Psoas muscle (tissue), 8 donors: ENCODE measurements around the gene RNF26. TPM values are rescaled to one million over a fixed set of nuclear protein-coding genes. Genes with fewer than 3 reads are reported as not detected.
A peak's percentile ranks its signal among the peaks of the same experiment; 100 is the strongest.

ENCODE experiments used
- ATAC-seq, 4 donors: fragments of 200-7000 bp; cut with Tn5 transposase; one replicate each; pipeline ENCODE4 v1.9.1; 2020; ENCODE audit warnings: moderate library complexity in 3 of 4, mild to moderate bottlenecking in 2 of 4
- DNase-seq, 2 donors: peaks; one replicate each; pipeline ENCODE4 v3.0.0-alpha.2; 2020
- H3K27ac ChIP-seq: fragments of 200-600 bp; one replicate; pipeline ENCODE4 v1.8.0; 2022
- H3K27me3 ChIP-seq, 3 donors: fragments of 200-600 bp in 1 of 3; one replicate each; pipeline versions ENCODE4 v1.6.1 to v1.8.0; 2013 to 2022; ENCODE audit warnings: low read length in 2 of 3, mild to moderate bottlenecking in 2 of 3, moderate library complexity in 1 of 3; ENCODE audit not compliant: insufficient read depth in 3 of 3
- H3K36me3 ChIP-seq, 2 donors: fragments of 200-600 bp in 1 of 2; one replicate each; pipeline versions ENCODE4 v1.6.1 to v1.8.0; 2013 to 2022; ENCODE audit warnings: low read depth in 1 of 2, mild to moderate bottlenecking in 1 of 2, moderate library complexity in 1 of 2; ENCODE audit not compliant: insufficient read depth in 1 of 2
- H3K4me1 ChIP-seq: fragments of 200-600 bp; one replicate; pipeline ENCODE4 v1.8.0; 2022
- H3K4me3 ChIP-seq: fragments of 200-600 bp; one replicate; pipeline ENCODE4 v1.8.0; 2022; ENCODE audit warnings: mild to moderate bottlenecking
- H3K9me3 ChIP-seq: fragments of 200-600 bp; one replicate; pipeline ENCODE4 v1.8.0; 2022
- WGBS, 3 donors: extraction: QIAGEN DNeasy Blood & Tissue Kit; methylation state at CpG; one replicate each; pipeline versions ENCODE4 v1.1.6 to v1.1.7; 2013; 5-methylcytosine and 5-hydroxymethylcytosine counted together
- intact Hi-C, 2 donors: fragments of 100-400 bp; cut with DNase I; formaldehyde crosslinking; loops; one replicate each; pipeline versions ENCODE4 v1.11.0 to v1.14.2; 2022
- polyA plus RNA-seq, 3 donors: library from polyadenylated mRNA; stranded (reverse); fragments of 200-250 nt; gene quantifications; one replicate each; pipeline ENCODE4 v1.2.3, GENCODE V29; 2013
- total RNA-seq, 4 donors: library from RNA; stranded (reverse); fragmentation: NEBNext Ultra II Directional in 2 of 4; extraction: Animal tissue kit (Norgen Biotek cat#: 25700) in 2 of 4; gene quantifications; one replicate each; pipeline versions ENCODE4 v1.2.1 to v1.2.4, GENCODE V29; 2021 to 2023
- TF ChIP-seq, protein P1 (sequence below): fragments of 200-600 bp; IDR thresholded peaks from one replicate; pipeline ENCODE4 v1.8.0; 2022; ENCODE audit warnings: antibody characterized with exemption
- donor health status: healthy with polysubstance abuse.
- donor health status: DM: no; HTN: no; CAD: no; lungs with moderate emphysema.
- donor health status: Bipolar disorder and iron deficiency.
- donor health status: healthy.
- donor health status: DM: yes; HTN: yes; CAD: no.
- donor health status: DM: no; HTN: no; CAD: no.
- donor health status: DM: no; HTN: no; CAD: no.
- donor health status: DM: yes; HTN: yes; CAD: no.

Gene RNF26
- total and polyA plus RNA-seq, 7 donors, result 5.8 to 8.9 (median 7.3) TPM

DNA sequence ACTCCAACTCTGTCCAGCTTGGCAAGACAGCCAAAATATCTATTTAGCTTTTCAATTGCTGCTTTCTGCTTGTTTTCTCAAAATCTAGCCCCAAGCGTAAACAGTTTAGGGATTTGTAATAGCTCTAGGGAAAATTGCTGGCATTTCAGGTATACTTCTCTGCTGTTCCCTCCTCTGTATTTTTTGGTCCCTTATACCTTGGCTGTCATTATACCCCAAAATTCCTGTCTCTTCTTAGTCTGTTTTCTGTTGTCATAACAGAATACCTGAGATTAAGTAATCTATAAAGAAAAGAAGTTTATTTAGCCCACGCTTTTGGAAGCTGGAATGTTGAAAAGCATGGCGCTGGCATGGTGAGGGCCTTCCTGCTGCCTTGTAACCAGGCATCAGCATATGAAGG lies 40.9 kb upstream of the RNF26 start:
- Histone ChIP-seq H3K4me1 (peaks cover 16% of the 10 kb centered on the region), H3K36me3 (peaks cover 0 to 24% of the 10 kb centered on the region in 2 donors), H3K9me3 (no peaks in the 10 kb centered on the region), H3K27me3 (no peaks in the 10 kb centered on the region), H3K4me3 (no peak overlapping the region), H3K27ac (no peak overlapping the region)
- DNase-seq, result no peak
- intact Hi-C loops, result no loop called here
- TF ChIP-seq, protein P1, sequence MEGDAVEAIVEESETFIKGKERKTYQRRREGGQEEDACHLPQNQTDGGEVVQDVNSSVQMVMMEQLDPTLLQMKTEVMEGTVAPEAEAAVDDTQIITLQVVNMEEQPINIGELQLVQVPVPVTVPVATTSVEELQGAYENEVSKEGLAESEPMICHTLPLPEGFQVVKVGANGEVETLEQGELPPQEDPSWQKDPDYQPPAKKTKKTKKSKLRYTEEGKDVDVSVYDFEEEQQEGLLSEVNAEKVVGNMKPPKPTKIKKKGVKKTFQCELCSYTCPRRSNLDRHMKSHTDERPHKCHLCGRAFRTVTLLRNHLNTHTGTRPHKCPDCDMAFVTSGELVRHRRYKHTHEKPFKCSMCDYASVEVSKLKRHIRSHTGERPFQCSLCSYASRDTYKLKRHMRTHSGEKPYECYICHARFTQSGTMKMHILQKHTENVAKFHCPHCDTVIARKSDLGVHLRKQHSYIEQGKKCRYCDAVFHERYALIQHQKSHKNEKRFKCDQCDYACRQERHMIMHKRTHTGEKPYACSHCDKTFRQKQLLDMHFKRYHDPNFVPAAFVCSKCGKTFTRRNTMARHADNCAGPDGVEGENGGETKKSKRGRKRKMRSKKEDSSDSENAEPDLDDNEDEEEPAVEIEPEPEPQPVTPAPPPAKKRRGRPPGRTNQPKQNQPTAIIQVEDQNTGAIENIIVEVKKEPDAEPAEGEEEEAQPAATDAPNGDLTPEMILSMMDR, result no peak
- 94 to 100% (median 96%) methylated on average over 3 of the region's 3 CpGs for WGBS, 3 donors
- no peak for ATAC-seq

- no peak overlapping the region for H3K27ac ChIP-seq
- TF ChIP-seq, protein P1, result no peak
- DNase-seq, result no peak
- H3K9me3 ChIP-seq, result no peaks in the 10 kb centered on the region
- 63 to 76% (median 70%) methylated on average over 3 of the region's 3 CpGs for WGBS, 3 donors
- H3K4me3 ChIP-seq, result no peak overlapping the region
- H3K36me3 ChIP-seq, result peaks cover 0 to 29% of the 10 kb centered on the region in 2 donors
- H3K4me1 ChIP-seq, result peaks cover 30% of the 10 kb centered on the region
- H3K27me3 ChIP-seq, result no peaks in the 10 kb centered on the region
- no peak for ATAC-seq
- intact Hi-C loops, result no loop called here
Observed at GRCh38 chr11:119295178-119295577, 39.1 kb upstream of the RNF26 start.

GRCh38 chr11:119297938-119298337 lies 36.4 kb upstream of the RNF26 start:
- H3K9me3 ChIP-seq, result no peaks in the 10 kb centered on the region
- H3K4me1 ChIP-seq, result peaks cover 58% of the 10 kb centered on the region
- peak overlapping the region; percentile 10 for H3K4me3 ChIP-seq
- H3K27ac ChIP-seq, result peak overlapping the region; percentile 89
- TF ChIP-seq, protein P1, result no peak
- no peak for DNase-seq
- H3K36me3 ChIP-seq, result peaks cover 0 to 42% of the 10 kb centered on the region in 2 donors
- ATAC-seq, result no peak
- intact Hi-C loops, result loop anchor here in 1 of 2 donors (2.0 kb wide), 1 partner anchor 37 kb away; the partner anchor contains the start of gene RNF26
- no peaks in the 10 kb centered on the region for H3K27me3 ChIP-seq
- 29 to 42% (median 29%) methylated on average over 3 of the region's 3 CpGs for WGBS, 3 donors

- WGBS, 3 donors, result 28 to 33% (median 31%) methylated on average over 2 of the region's 2 CpGs
- TF ChIP-seq, protein P1, result no peak
- DNase-seq (peak; percentile 78 to 94), ATAC-seq (peak; percentile 92 to 94 (median 94))
- peaks cover 64% of the 10 kb centered on the region for H3K4me1 ChIP-seq
- H3K27ac ChIP-seq, result peak overlapping the region; percentile 89
- H3K9me3 ChIP-seq, result no peaks in the 10 kb centered on the region
- peak overlapping the region; percentile 10 for H3K4me3 ChIP-seq
- intact Hi-C loops, result loop anchor here in 1 of 2 donors (2.0 kb wide), 1 partner anchor 36 kb away; the partner anchor contains the start of gene RNF26
- no peaks in the 10 kb centered on the region for H3K27me3 ChIP-seq
- peaks cover 0 to 50% of the 10 kb centered on the region in 2 donors for H3K36me3 ChIP-seq
Observed at GRCh38 chr11:119298726-119299125, 35.6 kb upstream of the RNF26 start.

- intact Hi-C loops, result loop anchor here in 1 of 2 donors (2.0 kb wide), 1 partner anchor 35 kb away; the partner anchor contains the start of gene RNF26
- peak overlapping the region; percentile 89 for H3K27ac ChIP-seq
- TF ChIP-seq, protein P1, result no peak
- H3K4me3 ChIP-seq, result no peak overlapping the region
- no peaks in the 10 kb centered on the region for H3K9me3 ChIP-seq
- ATAC-seq (peak in 1 of 4 donors; percentile 1), DNase-seq (no peak)
- WGBS, 3 donors, result 59 to 67% (median 64%) methylated on average over 9 of the region's 9 CpGs
- H3K4me1 ChIP-seq, result peaks cover 71% of the 10 kb centered on the region
- H3K27me3 ChIP-seq, result no peaks in the 10 kb centered on the region
- H3K36me3 ChIP-seq, result peaks cover 0 to 56% of the 10 kb centered on the region in 2 donors
Observed at GRCh38 chr11:119299416-119299815, 34.9 kb upstream of the RNF26 start.
